KOPT-K1 (cell line): ENCODE measurements around the gene SLC38A9.
"Not testable (repeated sequence)": the region's sequence is repeated elsewhere in the genome, so short reads cannot be mapped to it uniquely, and the experiment has no call there.

ENCODE experiments used
- H3K27ac ChIP-seq: fragments of 200-600 bp; sonication (generic); 2 replicates; pipeline ENCODE4 v1.5.1; 2016; ENCODE audit warnings: antibody characterized with exemption, mild to moderate bottlenecking, low read depth, low read length; ENCODE audit not compliant: poor library complexity, severe bottlenecking
- H3K36me3 ChIP-seq: fragments of 200-600 bp; sonication (generic); 2 replicates; pipeline ENCODE4 v1.5.1; 2017; ENCODE audit warnings: antibody characterized with exemption, mild to moderate bottlenecking, low read length, moderate library complexity; ENCODE audit not compliant: insufficient read depth
- H3K9me3 ChIP-seq: fragments of 200-600 bp; sonication (generic); 2 replicates; pipeline ENCODE4 v1.5.1; 2017; ENCODE audit warnings: antibody characterized with exemption, low read length, mild to moderate bottlenecking; ENCODE audit not compliant: insufficient read depth, poor library complexity, severe bottlenecking

The SLC38A9 gene, protein sequence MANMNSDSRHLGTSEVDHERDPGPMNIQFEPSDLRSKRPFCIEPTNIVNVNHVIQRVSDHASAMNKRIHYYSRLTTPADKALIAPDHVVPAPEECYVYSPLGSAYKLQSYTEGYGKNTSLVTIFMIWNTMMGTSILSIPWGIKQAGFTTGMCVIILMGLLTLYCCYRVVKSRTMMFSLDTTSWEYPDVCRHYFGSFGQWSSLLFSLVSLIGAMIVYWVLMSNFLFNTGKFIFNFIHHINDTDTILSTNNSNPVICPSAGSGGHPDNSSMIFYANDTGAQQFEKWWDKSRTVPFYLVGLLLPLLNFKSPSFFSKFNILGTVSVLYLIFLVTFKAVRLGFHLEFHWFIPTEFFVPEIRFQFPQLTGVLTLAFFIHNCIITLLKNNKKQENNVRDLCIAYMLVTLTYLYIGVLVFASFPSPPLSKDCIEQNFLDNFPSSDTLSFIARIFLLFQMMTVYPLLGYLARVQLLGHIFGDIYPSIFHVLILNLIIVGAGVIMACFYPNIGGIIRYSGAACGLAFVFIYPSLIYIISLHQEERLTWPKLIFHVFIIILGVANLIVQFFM

DNA sequence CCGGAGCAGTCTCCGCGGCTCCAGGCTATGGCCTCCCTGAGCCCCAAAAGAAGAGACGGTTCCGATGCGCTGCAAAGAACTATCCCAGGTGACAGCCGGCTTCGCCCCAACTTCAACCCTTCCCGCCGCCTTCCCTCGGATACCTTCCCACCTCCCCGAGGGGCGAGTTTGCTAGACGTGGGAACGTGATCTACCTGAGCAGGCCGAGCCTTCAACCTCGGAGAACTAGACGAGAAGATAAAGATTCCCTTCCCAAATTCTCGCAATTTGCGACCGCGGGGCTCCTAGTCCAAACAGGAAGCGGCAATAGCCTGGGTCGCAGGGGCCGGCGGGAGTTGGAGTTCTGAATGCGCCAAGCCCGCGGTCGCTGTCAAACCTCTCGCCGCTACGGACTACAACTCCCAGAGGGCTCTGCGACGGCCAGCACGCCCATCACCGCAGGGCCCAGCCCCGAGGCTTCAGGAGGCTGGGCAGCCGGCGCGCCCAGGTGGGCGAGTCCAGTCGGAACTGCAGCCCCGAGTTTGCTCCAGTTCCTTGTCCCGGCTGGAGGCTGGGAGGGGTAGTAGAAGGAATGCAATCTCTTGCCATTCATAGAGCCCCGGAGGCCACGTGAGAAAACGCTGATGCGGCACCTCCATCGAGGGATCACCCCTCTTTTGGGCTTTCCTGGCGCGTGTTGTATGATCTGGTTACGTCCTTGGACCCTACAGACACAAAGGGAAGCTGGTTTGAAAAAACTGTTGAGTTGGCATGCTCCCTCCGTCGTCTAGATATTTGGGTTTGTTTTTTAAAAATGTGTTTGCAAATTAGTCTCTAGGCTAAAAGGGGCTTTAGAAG, at the start of gene SLC38A9:
TSS of gene SLC38A9 (minus strand) at position 302 of the 837 bp plus-strand sequence. CDS start 14,366 bp downstream, outside the sequence.
- H3K9me3 ChIP-seq = no peaks in the 10 kb centered on the region
- H3K27ac ChIP-seq = peak within 1 kb of the TSS; percentile 63
- 0 out of 2 replicates have a peak, but pooled peaks cover 5% of the 10 kb centered on the region for H3K36me3 ChIP-seq

DNA sequence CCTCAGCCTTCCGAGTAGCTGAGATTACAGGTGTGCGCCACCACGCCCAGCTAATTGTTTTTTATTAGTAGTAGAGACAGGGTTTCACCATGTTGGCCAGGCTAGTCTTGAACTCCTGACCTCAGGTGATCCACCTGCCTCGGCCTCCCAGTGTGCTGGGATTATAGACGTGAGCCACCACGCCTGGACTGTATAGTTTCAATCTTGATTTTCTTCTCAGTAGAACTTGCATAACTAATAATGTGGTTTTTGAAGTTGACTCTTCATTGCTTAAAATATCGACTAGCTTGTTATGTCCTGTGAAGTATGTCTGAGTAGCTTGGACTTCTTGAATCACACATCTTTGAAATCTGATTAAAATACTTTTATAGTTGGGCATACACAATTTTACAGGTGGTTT, 49.6 kb upstream of the SLC38A9 start:
- not testable (repeated sequence) for H3K9me3 ChIP-seq, H3K27ac ChIP-seq, H3K36me3 ChIP-seq

DNA sequence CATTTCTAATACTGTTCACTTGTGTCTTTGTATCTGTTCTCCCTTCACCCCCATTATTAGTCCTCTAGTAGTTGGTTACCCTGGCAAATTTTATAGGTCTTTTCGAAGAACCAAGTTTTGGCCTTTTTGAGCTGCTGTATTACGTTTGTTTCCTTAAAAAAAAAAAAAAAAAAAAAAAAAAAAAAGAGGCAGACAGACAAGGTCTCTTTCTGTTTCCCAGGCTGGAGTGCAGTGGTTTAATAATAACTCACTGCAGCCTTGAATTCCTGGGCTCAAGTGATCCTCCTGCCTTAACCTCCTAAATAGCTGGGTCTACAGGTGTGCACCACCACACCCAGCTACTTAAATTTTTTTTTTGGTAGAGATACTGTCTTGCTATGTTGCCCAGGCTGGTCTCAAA, 46.6 kb upstream of the SLC38A9 start:
- H3K36me3 ChIP-seq = no peaks in the 10 kb centered on the region
- H3K9me3 ChIP-seq = no peaks in the 10 kb centered on the region
- H3K27ac ChIP-seq = no peak overlapping the region

GRCh38 chr5:55758231-55758630, 46.1 kb upstream of the SLC38A9 start:
- no peak overlapping the region for H3K27ac ChIP-seq
- no peaks in the 10 kb centered on the region for H3K9me3 ChIP-seq
- H3K36me3 ChIP-seq = no peaks in the 10 kb centered on the region

- Histone ChIP-seq H3K27ac (no peak overlapping the region), H3K36me3 (no peaks in the 10 kb centered on the region), H3K9me3 (no peaks in the 10 kb centered on the region)
Observed at GRCh38 chr5:55750499-55750898, 38.4 kb upstream of the SLC38A9 start.

DNA sequence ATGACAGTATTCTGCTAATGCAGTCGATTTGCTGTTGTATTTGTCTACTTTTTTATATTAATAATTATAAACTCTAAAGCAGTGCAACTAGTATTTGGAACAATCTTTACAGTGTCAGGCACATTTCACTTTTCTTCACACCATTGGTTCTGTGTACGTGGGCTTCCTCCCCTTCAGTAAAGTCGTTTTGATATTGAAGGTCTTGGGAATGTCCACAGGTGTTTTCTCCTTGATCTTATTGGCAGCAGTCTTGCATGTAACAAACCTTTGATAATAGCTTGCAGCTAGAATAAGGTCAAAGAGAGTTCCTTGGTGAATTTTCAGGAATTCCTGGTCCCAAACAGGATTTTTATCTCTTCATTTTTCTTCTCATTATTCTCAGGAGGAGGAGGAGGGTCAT, 37.9 kb upstream of the SLC38A9 start:
- H3K9me3 ChIP-seq = no peaks in the 10 kb centered on the region

GRCh38 chr5:55749387-55749786, 37.3 kb upstream of the SLC38A9 start:
- Histone ChIP-seq H3K36me3 (no peaks in the 10 kb centered on the region), H3K9me3 (no peaks in the 10 kb centered on the region), H3K27ac (no peak overlapping the region)

More for the DNA sequence above, 37.9 kb upstream of the SLC38A9 start:
- no peaks in the 10 kb centered on the region for H3K36me3 ChIP-seq
- no peak overlapping the region for H3K27ac ChIP-seq

GRCh38 chr5:55747778-55748318, 35.7 kb upstream of the SLC38A9 start:
- Histone ChIP-seq H3K36me3 (no peaks in the 10 kb centered on the region), H3K27ac (no peak overlapping the region), H3K9me3 (no peaks in the 10 kb centered on the region)

DNA sequence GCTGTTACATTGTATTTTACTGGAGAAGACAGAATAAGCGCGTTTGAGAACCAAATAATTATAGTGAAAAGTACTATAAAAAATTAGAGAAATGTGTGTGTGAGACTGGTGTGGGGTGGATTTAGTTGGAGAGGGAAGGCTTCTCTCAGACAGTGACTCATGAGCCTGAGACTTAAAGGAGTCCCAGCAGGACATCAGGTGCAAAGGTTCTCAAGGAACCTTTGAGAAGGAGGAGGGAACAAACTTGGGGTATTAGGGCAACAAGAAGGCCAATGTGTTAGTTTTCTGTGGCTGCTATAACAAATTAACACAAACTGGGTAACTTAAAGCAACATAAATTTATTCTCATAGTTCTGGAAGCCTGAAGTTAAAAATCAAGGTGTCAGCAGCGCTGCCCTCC, 30.7 kb upstream of the SLC38A9 start:
- H3K27ac ChIP-seq = no peak overlapping the region
- no peaks in the 10 kb centered on the region for H3K36me3 ChIP-seq
- H3K9me3 ChIP-seq = no peaks in the 10 kb centered on the region

GRCh38 chr5:55737793-55738192, 25.7 kb upstream of the SLC38A9 start, which contains the start of gene DDX4:
Gene DDX4 (plus strand): TSS chr5:55738061. CDS start chr5:55738964, 903 bp downstream.
- H3K27ac ChIP-seq = no peak within 1 kb of the TSS
- H3K9me3 ChIP-seq = no peaks in the 10 kb centered on the region
- H3K36me3 ChIP-seq = no peaks in the 10 kb centered on the region

- Histone ChIP-seq H3K36me3 (no peaks in the 10 kb centered on the region), H3K27ac (no peak overlapping the region), H3K9me3 (no peaks in the 10 kb centered on the region)
Observed at GRCh38 chr5:55734658-55735057, 22.5 kb upstream of the SLC38A9 start.

DNA sequence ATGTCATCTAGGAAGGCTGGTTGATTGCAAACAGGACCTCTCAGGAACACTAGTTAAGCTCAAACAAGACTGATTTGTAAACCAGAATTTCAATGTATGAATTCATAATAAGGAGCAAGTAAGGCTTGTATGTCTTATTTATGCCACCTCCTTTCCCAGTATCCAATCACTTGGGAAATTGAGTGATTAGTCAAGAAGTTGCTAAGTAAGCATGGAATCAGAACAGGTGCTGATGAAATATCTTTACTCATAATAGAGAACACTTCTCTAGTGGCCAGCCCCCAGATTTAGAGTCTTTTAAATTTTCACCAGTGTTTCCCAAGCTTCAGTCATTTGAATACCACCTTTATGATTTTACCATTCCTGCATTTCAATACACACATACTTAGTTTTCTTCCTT, 20.5 kb upstream of the SLC38A9 start:
- Histone ChIP-seq H3K36me3 (no peaks in the 10 kb centered on the region), H3K9me3 (no peaks in the 10 kb centered on the region), H3K27ac (no peak overlapping the region)

DNA sequence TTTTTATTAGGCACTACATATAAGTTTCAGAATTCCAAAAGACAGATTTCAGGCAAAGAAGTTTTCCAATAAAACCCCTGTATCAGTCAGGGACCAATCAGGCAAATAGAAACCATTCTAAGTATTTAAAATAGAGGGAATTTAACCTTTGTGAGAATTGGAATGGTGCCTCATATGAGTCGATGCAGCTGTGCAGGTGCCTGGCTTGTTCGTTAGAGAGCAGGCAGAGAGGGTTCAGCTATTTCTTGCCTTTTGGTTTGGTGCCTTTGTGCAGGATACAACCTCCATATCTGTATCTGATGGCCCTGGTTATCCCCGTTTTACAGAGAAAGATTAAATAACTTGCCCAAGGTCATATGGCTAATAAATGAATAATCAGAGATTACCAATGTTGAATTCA, 19.7 kb upstream of the SLC38A9 start:
- no peaks in the 10 kb centered on the region for H3K9me3 ChIP-seq
- no peak overlapping the region for H3K27ac ChIP-seq
- no peaks in the 10 kb centered on the region for H3K36me3 ChIP-seq

DNA sequence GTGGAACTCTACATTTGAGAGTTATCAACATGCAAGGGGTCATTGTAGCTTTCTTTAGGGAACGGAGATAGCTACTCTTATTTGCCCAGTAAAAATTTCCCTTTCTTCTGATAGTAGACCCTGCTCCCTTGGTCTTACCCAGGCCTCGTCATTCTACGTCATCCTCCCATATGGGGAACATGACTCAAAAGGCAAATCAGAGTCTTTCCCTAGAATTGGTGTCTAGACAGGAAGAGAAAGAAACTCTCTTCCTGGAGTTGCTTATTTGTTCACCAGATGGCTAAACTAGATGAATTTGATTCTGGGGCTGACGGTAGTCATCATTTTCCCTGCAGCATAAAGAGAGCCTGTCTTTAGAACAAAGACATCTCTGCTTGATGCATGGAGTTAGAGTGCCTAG, 12.2 kb upstream of the SLC38A9 start:
- Histone ChIP-seq H3K9me3 (peaks cover 2% of the 10 kb centered on the region), H3K36me3 (no peaks in the 10 kb centered on the region), H3K27ac (no peak overlapping the region)

GRCh38 chr5:55720188-55720703, 8.1 kb upstream of the SLC38A9 start:
- no peaks in the 10 kb centered on the region for H3K36me3 ChIP-seq
- H3K9me3 ChIP-seq = peaks cover 13% of the 10 kb centered on the region
- no peak overlapping the region for H3K27ac ChIP-seq
